Measurements from ENCODE around the gene RAD51B. TPM values are rescaled to one million over a fixed set of nuclear protein-coding genes. Genes with fewer than 3 reads are reported as not detected.

Gene RAD51B
- polyA plus RNA-seq, 4 donors, result 10.6 to 13.2 (median 11.3) TPM

- DNase-seq (ENCODE audit: low read depth in 4 of 4, low spot score in 2 of 4), result no peak
Measured at GRCh38 chr14:68639000-68639757, 819.6 kb downstream of the RAD51B start.

GRCh38 chr14:68639758-68640574, 820.4 kb downstream of the RAD51B start:
- DNase-seq (ENCODE audit: low read depth in 4 of 4, low spot score in 2 of 4), result no peak

- DNase-seq (ENCODE audit: low read depth in 4 of 4, low spot score in 2 of 4), result no peak
Measured at GRCh38 chr14:68643673-68644072, 824.1 kb downstream of the RAD51B start.

- DNase-seq (ENCODE audit: low read depth in 4 of 4, low spot score in 2 of 4), result no peak
Measured at GRCh38 chr14:68644101-68644500, 824.5 kb downstream of the RAD51B start.

- DNase-seq (ENCODE audit: low read depth in 4 of 4, low spot score in 2 of 4), result no peak
Measured at GRCh38 chr14:68645371-68645770, 825.8 kb downstream of the RAD51B start.

- DNase-seq (ENCODE audit: low read depth in 4 of 4, low spot score in 2 of 4), result no peak
Measured at GRCh38 chr14:68649476-68650189, 830.1 kb downstream of the RAD51B start.

GRCh38 chr14:68650404-68650994, 830.9 kb downstream of the RAD51B start:
- DNase-seq (ENCODE audit: low read depth in 4 of 4, low spot score in 2 of 4), result no peak

GRCh38 chr14:68651075-68651474, 831.5 kb downstream of the RAD51B start:
- DNase-seq (ENCODE audit: low read depth in 4 of 4, low spot score in 2 of 4), result no peak

- no peak for DNase-seq (ENCODE audit: low read depth in 4 of 4, low spot score in 2 of 4)
Measured at GRCh38 chr14:68651652-68652432, 832.3 kb downstream of the RAD51B start.

GRCh38 chr14:68652433-68652690, 832.8 kb downstream of the RAD51B start:
- DNase-seq (ENCODE audit: low read depth in 4 of 4, low spot score in 2 of 4), result no peak

GRCh38 chr14:68653108-68653507, 833.5 kb downstream of the RAD51B start:
- DNase-seq (ENCODE audit: low read depth in 4 of 4, low spot score in 2 of 4), result no peak

GRCh38 chr14:68653804-68654203, 834.2 kb downstream of the RAD51B start:
- no peak for DNase-seq (ENCODE audit: low read depth in 4 of 4, low spot score in 2 of 4)

- DNase-seq (ENCODE audit: low read depth in 4 of 4, low spot score in 2 of 4), result no peak
Measured at GRCh38 chr14:68654471-68654941, 834.9 kb downstream of the RAD51B start.

- no peak for DNase-seq (ENCODE audit: low read depth in 4 of 4, low spot score in 2 of 4)
Measured at GRCh38 chr14:68655021-68655831, 835.6 kb downstream of the RAD51B start.

- no peak for DNase-seq (ENCODE audit: low read depth in 4 of 4, low spot score in 2 of 4)
Measured at GRCh38 chr14:68655911-68656316, 836.3 kb downstream of the RAD51B start.

GRCh38 chr14:68656452-68656851, 836.9 kb downstream of the RAD51B start:
- DNase-seq (ENCODE audit: low read depth in 4 of 4, low spot score in 2 of 4), result no peak

- DNase-seq (ENCODE audit: low read depth in 4 of 4, low spot score in 2 of 4), result no peak
Measured at GRCh38 chr14:68657300-68658028, 837.9 kb downstream of the RAD51B start.

- no peak for DNase-seq (ENCODE audit: low read depth in 4 of 4, low spot score in 2 of 4)
Measured at GRCh38 chr14:68658029-68658509, 838.5 kb downstream of the RAD51B start.
